Measurements from ENCODE around the gene IMPG1. TPM values are rescaled to one million over a fixed set of nuclear protein-coding genes. Genes with fewer than 3 reads are reported as not detected.

IMPG1 gene
- total and polyA plus RNA-seq, 2 of the 13 experiments (the other 11 are each of a cell fraction or from before 2014, with no cell fraction given): not detected

GRCh38 chr6:75993236-75994162, 79.0 kb downstream of the IMPG1 start (continued):
- no peak for TF ChIP-seq NONO (IDR thresholded peaks at IDR 0.05)
- TF ChIP-seq NONO (CRISPR knock-in tag; conservative IDR thresholded peaks at IDR 0.05): no peak
- no peak for TF ChIP-seq XBP1 (CRISPR knock-in tag; IDR thresholded peaks at IDR 0.05)
- no peak for TF ChIP-seq NKX3-1 (CRISPR knock-in tag; IDR thresholded peaks at IDR 0.05)
- TF ChIP-seq MAFG (CRISPR knock-in tag; IDR thresholded peaks at IDR 0.05): no peak
- TF ChIP-seq, protein P1, sequence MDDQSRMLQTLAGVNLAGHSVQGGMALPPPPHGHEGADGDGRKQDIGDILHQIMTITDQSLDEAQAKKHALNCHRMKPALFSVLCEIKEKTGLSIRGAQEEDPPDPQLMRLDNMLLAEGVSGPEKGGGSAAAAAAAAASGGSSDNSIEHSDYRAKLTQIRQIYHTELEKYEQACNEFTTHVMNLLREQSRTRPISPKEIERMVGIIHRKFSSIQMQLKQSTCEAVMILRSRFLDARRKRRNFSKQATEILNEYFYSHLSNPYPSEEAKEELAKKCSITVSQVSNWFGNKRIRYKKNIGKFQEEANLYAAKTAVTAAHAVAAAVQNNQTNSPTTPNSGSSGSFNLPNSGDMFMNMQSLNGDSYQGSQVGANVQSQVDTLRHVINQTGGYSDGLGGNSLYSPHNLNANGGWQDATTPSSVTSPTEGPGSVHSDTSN (CRISPR knock-in tag; IDR thresholded peaks at IDR 0.05; ENCODE audit: borderline replicate concordance): no peak
- TF ChIP-seq RARA (CRISPR knock-in tag; IDR thresholded peaks at IDR 0.05): no peak
- TF ChIP-seq ZNF615 (CRISPR knock-in tag; IDR thresholded peaks at IDR 0.05; ENCODE audit: borderline replicate concordance): no peak
- no peak for TF ChIP-seq ZNF12 (CRISPR knock-in tag; IDR thresholded peaks at IDR 0.05)

GRCh38 chr6:75991941-75992340, 80.5 kb downstream of the IMPG1 start:
- no peaks in the 10 kb centered on the region for H3K9me3 ChIP-seq (ENCODE audit: low read length)
- ChIA-PET POLR2A (no interaction called here), CTCF (ENCODE audit: low intra/inter-chr PET ratio, low total read pairs) (no interaction called here)
- H3K4me3 ChIP-seq (replicated peaks in 1 of 3; ENCODE audit: insufficient read depth in 1 of 3, low read depth in 2 of 3, low read length in 3 of 3): no peak overlapping the region
- no peaks in the 10 kb centered on the region for H4K20me1 ChIP-seq (ENCODE audit: insufficient read depth, low read length)
- no peaks in the 10 kb centered on the region for H3K27me3 ChIP-seq (ENCODE audit: control insufficient read depth in 1 of 2, insufficient read depth in 2 of 2, low read length in 2 of 2)
- H3K4me2 ChIP-seq (ENCODE audit: low read depth, low read length): no peak overlapping the region
- H3K36me3 ChIP-seq (replicated peaks in 1 of 2; ENCODE audit: control insufficient read depth in 1 of 2, insufficient read depth in 2 of 2, low read length in 2 of 2): no peaks in the 10 kb centered on the region
- DNase-seq (ENCODE audit: low spot score): peak; percentile 4
- no peak for FAIRE-seq
- BruUV-seq (replicated peaks): no TSS peak
- ATAC-seq: no peak; the same call in 2 of the 3 replicates
- no peaks in the 10 kb centered on the region for H3K79me2 ChIP-seq (ENCODE audit: insufficient read depth, low read length)
- no peak overlapping the region for H2AFZ ChIP-seq (ENCODE audit: low read length)
- H3K27ac ChIP-seq (ENCODE audit: extremely low read length, insufficient read depth, low read length): no peak overlapping the region
- H3K4me1 ChIP-seq (ENCODE audit: insufficient read depth, low read length): no peaks in the 10 kb centered on the region
- intact Hi-C loops (cut with micrococcal nuclease; ENCODE audit: unreplicated experiment): no loop called here
- in situ Hi-C loops (cut with HindIII; ENCODE audit: extremely low pct_ligation_motif_present, low pct_unique_long_range_greater_than_20kb): no loop called here
- 0% methylated on average over 2 of the region's 2 CpGs for WGBS (ENCODE audit: low lambda C conversion rate)
- no peak overlapping the region for H3K9ac ChIP-seq (ENCODE audit: insufficient read depth, low read depth, low read length)
- TF ChIP-seq, protein P2, sequence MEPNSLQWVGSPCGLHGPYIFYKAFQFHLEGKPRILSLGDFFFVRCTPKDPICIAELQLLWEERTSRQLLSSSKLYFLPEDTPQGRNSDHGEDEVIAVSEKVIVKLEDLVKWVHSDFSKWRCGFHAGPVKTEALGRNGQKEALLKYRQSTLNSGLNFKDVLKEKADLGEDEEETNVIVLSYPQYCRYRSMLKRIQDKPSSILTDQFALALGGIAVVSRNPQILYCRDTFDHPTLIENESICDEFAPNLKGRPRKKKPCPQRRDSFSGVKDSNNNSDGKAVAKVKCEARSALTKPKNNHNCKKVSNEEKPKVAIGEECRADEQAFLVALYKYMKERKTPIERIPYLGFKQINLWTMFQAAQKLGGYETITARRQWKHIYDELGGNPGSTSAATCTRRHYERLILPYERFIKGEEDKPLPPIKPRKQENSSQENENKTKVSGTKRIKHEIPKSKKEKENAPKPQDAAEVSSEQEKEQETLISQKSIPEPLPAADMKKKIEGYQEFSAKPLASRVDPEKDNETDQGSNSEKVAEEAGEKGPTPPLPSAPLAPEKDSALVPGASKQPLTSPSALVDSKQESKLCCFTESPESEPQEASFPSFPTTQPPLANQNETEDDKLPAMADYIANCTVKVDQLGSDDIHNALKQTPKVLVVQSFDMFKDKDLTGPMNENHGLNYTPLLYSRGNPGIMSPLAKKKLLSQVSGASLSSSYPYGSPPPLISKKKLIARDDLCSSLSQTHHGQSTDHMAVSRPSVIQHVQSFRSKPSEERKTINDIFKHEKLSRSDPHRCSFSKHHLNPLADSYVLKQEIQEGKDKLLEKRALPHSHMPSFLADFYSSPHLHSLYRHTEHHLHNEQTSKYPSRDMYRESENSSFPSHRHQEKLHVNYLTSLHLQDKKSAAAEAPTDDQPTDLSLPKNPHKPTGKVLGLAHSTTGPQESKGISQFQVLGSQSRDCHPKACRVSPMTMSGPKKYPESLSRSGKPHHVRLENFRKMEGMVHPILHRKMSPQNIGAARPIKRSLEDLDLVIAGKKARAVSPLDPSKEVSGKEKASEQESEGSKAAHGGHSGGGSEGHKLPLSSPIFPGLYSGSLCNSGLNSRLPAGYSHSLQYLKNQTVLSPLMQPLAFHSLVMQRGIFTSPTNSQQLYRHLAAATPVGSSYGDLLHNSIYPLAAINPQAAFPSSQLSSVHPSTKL (CRISPR knock-in tag; IDR thresholded peaks at IDR 0.05): no peak
- TF ChIP-seq FOXC1 (CRISPR knock-in tag; IDR thresholded peaks at IDR 0.05; ENCODE audit: borderline replicate concordance) (no peak), THAP11 (CRISPR knock-in tag; IDR thresholded peaks at IDR 0.05) (no peak), ATAD3A (CRISPR knock-in tag; IDR thresholded peaks at IDR 0.05) (no peak), ZNF891 (CRISPR knock-in tag; IDR thresholded peaks at IDR 0.05) (no peak), ZNF768 (CRISPR knock-in tag; IDR thresholded peaks at IDR 0.05) (no peak), ZFP62 (CRISPR knock-in tag; IDR thresholded peaks at IDR 0.05) (no peak), AKAP8 (CRISPR knock-in tag; IDR thresholded peaks at IDR 0.05) (no peak), TEAD2 (CRISPR knock-in tag; IDR thresholded peaks at IDR 0.05) (no peak), HOMEZ (CRISPR knock-in tag; IDR thresholded peaks at IDR 0.05; ENCODE audit: low read depth) (no peak)
